WTC11 (cell line): ENCODE data around the gene ZNF738. TPM values are rescaled to one million over a fixed set of nuclear protein-coding genes. Genes with fewer than 3 reads are reported as not detected.

ENCODE experiments used
- ATAC-seq: fragments of 200-7000 bp; cut with Tn5 transposase; 2 replicates; pipeline ENCODE4 v1.10.0; 2021; ENCODE audit warnings: mild to moderate bottlenecking, moderate library complexity
- CTCF ChIA-PET: fragments of 300-600 bp; sonication (Branson Sonifier 250); formaldehyde crosslinking; loops from one replicate; lab custom pipeline; 2021; ENCODE audit warnings: antibody characterized with exemption; lab: Charles Lee
- POLR2A ChIA-PET: fragments of 350-600 bp; sonication (Branson Sonifier 250); formaldehyde crosslinking; loops from one replicate; lab custom pipeline; 2021; ENCODE audit warnings: antibody characterized with exemption; lab: Charles Lee
- DNase-seq: peaks from one replicate; pipeline ENCODE4 v3.0.0; 2021; ENCODE audit warnings: low spot score
- H3K27ac Mint-ChIP-seq: 2 replicates; pipeline ENCODE4 v1.8.0; 2021; ENCODE audit warnings: mixed read lengths
- H3K27me3 Mint-ChIP-seq: 2 replicates; pipeline ENCODE4 v1.8.0; 2021; ENCODE audit warnings: low read depth, mild to moderate bottlenecking, moderate library complexity, mixed read lengths
- H3K36me3 Mint-ChIP-seq: 2 replicates; pipeline ENCODE4 v1.8.0; 2021; ENCODE audit warnings: mixed read lengths
- H3K4me1 Mint-ChIP-seq: 2 replicates; pipeline ENCODE4 v1.8.0; 2022; ENCODE audit warnings: mixed read lengths
- H3K4me3 Mint-ChIP-seq: 2 replicates; pipeline ENCODE4 v1.8.0; 2021; ENCODE audit warnings: mild to moderate bottlenecking, moderate library complexity, mixed read lengths
- H3K9me3 Mint-ChIP-seq: 2 replicates; pipeline ENCODE4 v1.8.0; 2021; ENCODE audit warnings: mixed read lengths
- CREB1 ChIP-seq: sonication (generic); formaldehyde crosslinking; IDR thresholded peaks from 2 replicates; pipeline ENCODE4 v1.8.0; 2023; ENCODE audit warnings: mild to moderate bottlenecking, missing genetic modification reagents
- CREM ChIP-seq: sonication (generic); formaldehyde crosslinking; IDR thresholded peaks from 2 replicates; pipeline ENCODE4 v1.8.1; 2022; ENCODE audit warnings: mild to moderate bottlenecking, missing genetic modification reagents, moderate library complexity
- EMX1 ChIP-seq: fragments of 250-450 bp; sonication (Bioruptor Pico); IDR thresholded peaks from 2 replicates; pipeline ENCODE4 v1.8.0; 2021; ENCODE audit warnings: mild to moderate bottlenecking
- ETV6 ChIP-seq: sonication (generic); formaldehyde crosslinking; IDR thresholded peaks from 2 replicates; pipeline ENCODE4 v1.8.1; 2022; ENCODE audit warnings: mild to moderate bottlenecking, missing genetic modification reagents
- FOXK1 ChIP-seq: sonication (generic); formaldehyde crosslinking; IDR thresholded peaks from 2 replicates; pipeline ENCODE4 v1.8.0; 2022; ENCODE audit warnings: mild to moderate bottlenecking, moderate library complexity, missing genetic modification reagents
- GRHL2 ChIP-seq: fragments of 250-450 bp; sonication (Bioruptor Pico); IDR thresholded peaks from 2 replicates; pipeline ENCODE4 v1.8.0; 2022; ENCODE audit warnings: mild to moderate bottlenecking, moderate library complexity; ENCODE audit not compliant: insufficient replicate concordance, severe bottlenecking
- GTF2I ChIP-seq: fragments of 250-450 bp; sonication (Bioruptor Pico); conservative IDR thresholded peaks from 2 replicates; pipeline ENCODE4 v1.4.0; 2021; ENCODE audit warnings: mild to moderate bottlenecking
- JAZF1 ChIP-seq: fragments of 250-450 bp; sonication (Bioruptor Pico); IDR thresholded peaks from 2 replicates; pipeline ENCODE4 v1.9.0; 2021; ENCODE audit warnings: moderate library complexity, mild to moderate bottlenecking, inconsistent platforms
- JUN ChIP-seq: sonication (generic); formaldehyde crosslinking; IDR thresholded peaks from 2 replicates; pipeline ENCODE4 v1.8.0; 2023; ENCODE audit warnings: mild to moderate bottlenecking, missing genetic modification reagents
- NFE2L1 ChIP-seq: sonication (generic); formaldehyde crosslinking; IDR thresholded peaks from 2 replicates; pipeline ENCODE4 v1.8.1; 2023; ENCODE audit warnings: missing genetic modification reagents
- NFYB ChIP-seq: sonication (generic); formaldehyde crosslinking; conservative IDR thresholded peaks from 2 replicates; pipeline ENCODE4 v1.8.0; 2022; ENCODE audit warnings: low read depth, missing genetic modification reagents
- NR1H2 ChIP-seq: sonication (generic); formaldehyde crosslinking; IDR thresholded peaks from 2 replicates; pipeline ENCODE4 v1.9.0; 2021; ENCODE audit warnings: mild to moderate bottlenecking, moderate library complexity, missing genetic modification reagents
- NR3C1 ChIP-seq: sonication (generic); formaldehyde crosslinking; conservative IDR thresholded peaks from 2 replicates; pipeline ENCODE4 v1.8.1; 2023; ENCODE audit warnings: low read depth, mild to moderate bottlenecking, missing genetic modification reagents
- PRRX2 ChIP-seq: fragments of 250-450 bp; sonication (Bioruptor Pico); IDR thresholded peaks from 2 replicates; pipeline ENCODE4 v1.8.0; 2021; ENCODE audit warnings: mild to moderate bottlenecking
- RELA ChIP-seq: sonication (generic); formaldehyde crosslinking; IDR thresholded peaks from 2 replicates; pipeline ENCODE4 v1.8.1; 2022; ENCODE audit warnings: missing genetic modification reagents, mild to moderate bottlenecking, borderline replicate concordance
- RORB ChIP-seq: fragments of 250-450 bp; sonication (Bioruptor Pico); IDR thresholded peaks from 2 replicates; pipeline ENCODE4 v1.9.0; 2021; ENCODE audit warnings: mild to moderate bottlenecking
- SMAD3 ChIP-seq: sonication (generic); formaldehyde crosslinking; IDR thresholded peaks from 2 replicates; pipeline ENCODE4 v1.8.0; 2022; ENCODE audit warnings: missing genetic modification reagents, mild to moderate bottlenecking, borderline replicate concordance
- TCF7 ChIP-seq: sonication (generic); formaldehyde crosslinking; IDR thresholded peaks from 2 replicates; pipeline ENCODE4 v1.8.0; 2022; ENCODE audit warnings: mild to moderate bottlenecking, low read depth, missing genetic modification reagents, moderate library complexity
- TEAD4 ChIP-seq: sonication (generic); formaldehyde crosslinking; IDR thresholded peaks from 2 replicates; pipeline ENCODE4 v1.8.0; 2022; ENCODE audit warnings: mild to moderate bottlenecking, missing genetic modification reagents
- USF1 ChIP-seq: sonication (generic); formaldehyde crosslinking; IDR thresholded peaks from 2 replicates; pipeline ENCODE4 v1.8.0; 2022; ENCODE audit warnings: mild to moderate bottlenecking, missing genetic modification reagents
- ZBTB21 ChIP-seq: sonication (generic); formaldehyde crosslinking; IDR thresholded peaks from 2 replicates; pipeline ENCODE4 v1.8.1; 2023; ENCODE audit warnings: mild to moderate bottlenecking, missing genetic modification reagents, borderline replicate concordance
- ZNF317 ChIP-seq: sonication (generic); formaldehyde crosslinking; IDR thresholded peaks from 2 replicates; pipeline ENCODE4 v1.8.1; 2023; ENCODE audit warnings: low read depth, mild to moderate bottlenecking, moderate library complexity, missing genetic modification reagents, borderline replicate concordance
- ZNF512 ChIP-seq: sonication (generic); formaldehyde crosslinking; IDR thresholded peaks from 2 replicates; pipeline ENCODE4 v1.8.1; 2022; ENCODE audit warnings: missing genetic modification reagents, borderline replicate concordance
- total RNA-seq: library from RNA; stranded (reverse); gene quantifications from 3 replicates; pipeline ENCODE4 v1.2.3, GENCODE V29; 2021
- TF ChIP-seq, protein P1 (sequence below): sonication (generic); formaldehyde crosslinking; IDR thresholded peaks from 2 replicates; pipeline ENCODE4 v1.8.1; 2023; ENCODE audit warnings: mild to moderate bottlenecking, missing genetic modification reagents, moderate library complexity
- TF ChIP-seq, protein P2 (sequence below): sonication (generic); formaldehyde crosslinking; IDR thresholded peaks from 2 replicates; pipeline ENCODE4 v1.8.0; 2022; ENCODE audit warnings: mild to moderate bottlenecking, missing genetic modification reagents
- TF ChIP-seq, protein P3 (sequence below): fragments of 250-450 bp; sonication (Bioruptor Pico); IDR thresholded peaks from 2 replicates; pipeline ENCODE4 v2.1.2; 2022; ENCODE audit warnings: mild to moderate bottlenecking, moderate library complexity
- TF ChIP-seq, protein P4 (sequence below): fragments of 250-450 bp; sonication (Bioruptor Pico); conservative IDR thresholded peaks from 2 replicates; pipeline ENCODE4 v1.9.0; 2021; ENCODE audit warnings: mild to moderate bottlenecking

Gene ZNF738
- total RNA-seq, 1 experiment from 2014 or later = 49.7 TPM

DNA sequence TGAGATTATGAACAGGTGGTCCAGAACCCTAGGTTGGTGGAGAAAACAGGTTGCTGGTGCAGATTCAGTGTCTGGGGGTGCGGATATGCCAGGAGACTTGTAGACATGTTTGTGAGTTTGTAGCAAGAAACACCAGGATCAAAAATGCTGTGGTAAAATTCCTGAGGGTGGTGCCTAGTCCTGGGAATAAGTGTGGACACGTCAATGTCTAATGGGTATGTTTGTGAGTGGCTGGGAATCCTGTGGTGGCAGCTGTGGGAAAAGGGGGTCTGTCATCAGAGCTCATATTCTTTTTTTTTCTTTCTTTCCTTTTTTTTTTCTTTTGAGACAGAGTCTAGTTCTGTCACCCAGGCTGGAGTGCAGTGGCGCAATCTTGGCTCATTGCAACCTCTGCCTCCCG, 36.8 kb upstream of the ZNF738 start:
- DNase-seq (no peak), ATAC-seq (no peak)
- POLR2A ChIA-PET = no interaction called here
- no peak for TF ChIP-seq EMX1 (CRISPR knock-in tag)
- TF ChIP-seq NFYB = no peak
- no peak for TF ChIP-seq RORB (CRISPR knock-in tag)
- no peak for TF ChIP-seq ZNF317
- TF ChIP-seq, protein P1, sequence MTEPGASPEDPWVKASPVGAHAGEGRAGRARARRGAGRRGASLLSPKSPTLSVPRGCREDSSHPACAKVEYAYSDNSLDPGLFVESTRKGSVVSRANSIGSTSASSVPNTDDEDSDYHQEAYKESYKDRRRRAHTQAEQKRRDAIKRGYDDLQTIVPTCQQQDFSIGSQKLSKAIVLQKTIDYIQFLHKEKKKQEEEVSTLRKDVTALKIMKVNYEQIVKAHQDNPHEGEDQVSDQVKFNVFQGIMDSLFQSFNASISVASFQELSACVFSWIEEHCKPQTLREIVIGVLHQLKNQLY (CRISPR knock-in tag) = no peak
- TF ChIP-seq CREM (CRISPR knock-in tag) = no peak
- TF ChIP-seq JUN = no peak
- TF ChIP-seq PRRX2 (CRISPR knock-in tag) = no peak
- no peak for TF ChIP-seq TCF7
- TF ChIP-seq SMAD3 (CRISPR knock-in tag) = no peak
- no peak for TF ChIP-seq TEAD4 (CRISPR knock-in tag)
- no peak for TF ChIP-seq ETV6
- TF ChIP-seq, protein P2, sequence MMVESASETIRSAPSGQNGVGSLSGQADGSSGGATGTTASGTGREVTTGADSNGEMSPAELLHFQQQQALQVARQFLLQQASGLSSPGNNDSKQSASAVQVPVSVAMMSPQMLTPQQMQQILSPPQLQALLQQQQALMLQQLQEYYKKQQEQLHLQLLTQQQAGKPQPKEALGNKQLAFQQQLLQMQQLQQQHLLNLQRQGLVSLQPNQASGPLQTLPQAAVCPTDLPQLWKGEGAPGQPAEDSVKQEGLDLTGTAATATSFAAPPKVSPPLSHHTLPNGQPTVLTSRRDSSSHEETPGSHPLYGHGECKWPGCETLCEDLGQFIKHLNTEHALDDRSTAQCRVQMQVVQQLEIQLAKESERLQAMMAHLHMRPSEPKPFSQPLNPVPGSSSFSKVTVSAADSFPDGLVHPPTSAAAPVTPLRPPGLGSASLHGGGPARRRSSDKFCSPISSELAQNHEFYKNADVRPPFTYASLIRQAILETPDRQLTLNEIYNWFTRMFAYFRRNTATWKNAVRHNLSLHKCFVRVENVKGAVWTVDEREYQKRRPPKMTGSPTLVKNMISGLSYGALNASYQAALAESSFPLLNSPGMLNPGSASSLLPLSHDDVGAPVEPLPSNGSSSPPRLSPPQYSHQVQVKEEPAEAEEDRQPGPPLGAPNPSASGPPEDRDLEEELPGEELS (CRISPR knock-in tag) = no peak
- TF ChIP-seq NR1H2 (CRISPR knock-in tag) = no peak
- TF ChIP-seq ZNF512 (CRISPR knock-in tag) = no peak
- TF ChIP-seq CREB1 (CRISPR knock-in tag) = no peak
- TF ChIP-seq, protein P3, sequence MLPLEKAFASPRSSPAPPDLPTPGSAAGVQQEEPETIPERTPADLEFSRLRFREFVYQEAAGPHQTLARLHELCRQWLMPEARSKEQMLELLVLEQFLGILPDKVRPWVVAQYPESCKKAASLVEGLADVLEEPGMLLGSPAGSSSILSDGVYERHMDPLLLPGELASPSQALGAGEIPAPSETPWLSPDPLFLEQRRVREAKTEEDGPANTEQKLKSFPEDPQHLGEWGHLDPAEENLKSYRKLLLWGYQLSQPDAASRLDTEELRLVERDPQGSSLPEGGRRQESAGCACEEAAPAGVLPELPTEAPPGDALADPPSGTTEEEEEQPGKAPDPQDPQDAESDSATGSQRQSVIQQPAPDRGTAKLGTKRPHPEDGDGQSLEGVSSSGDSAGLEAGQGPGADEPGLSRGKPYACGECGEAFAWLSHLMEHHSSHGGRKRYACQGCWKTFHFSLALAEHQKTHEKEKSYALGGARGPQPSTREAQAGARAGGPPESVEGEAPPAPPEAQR = no peak
- no peak for TF ChIP-seq NR3C1 (CRISPR knock-in tag)
- peaks cover 13% of the 10 kb centered on the region for H3K9me3 Mint-ChIP-seq
- H3K4me1 Mint-ChIP-seq = peaks cover 55% of the 10 kb centered on the region
- H3K27ac Mint-ChIP-seq = peak overlapping the region; percentile 66
- H3K36me3 Mint-ChIP-seq = peaks cover 23% of the 10 kb centered on the region
- no peaks in the 10 kb centered on the region for H3K27me3 Mint-ChIP-seq
- CTCF ChIA-PET = no interaction called here
- no peak overlapping the region for H3K4me3 Mint-ChIP-seq

DNA sequence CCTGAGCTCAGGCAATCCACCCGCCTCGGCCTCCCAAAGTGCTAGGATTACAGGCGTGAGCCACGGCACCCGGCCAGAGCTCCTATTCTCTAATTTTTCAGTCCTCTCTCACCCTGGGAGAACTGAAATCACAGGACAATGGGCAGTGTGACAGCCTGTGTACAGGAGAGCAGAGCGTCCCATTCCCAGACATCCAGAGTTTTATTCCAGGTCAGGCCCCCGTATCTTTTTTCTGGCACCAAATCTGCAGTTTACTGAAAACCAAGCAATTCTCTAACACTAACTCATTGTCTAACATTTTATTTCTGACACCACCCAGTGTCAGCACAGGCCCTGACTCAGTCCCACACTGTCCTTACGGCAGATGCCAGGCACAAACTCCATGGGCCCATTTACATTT, 36.3 kb upstream of the ZNF738 start:
- no peaks in the 10 kb centered on the region for H3K27me3 Mint-ChIP-seq
- H3K9me3 Mint-ChIP-seq = peaks cover 13% of the 10 kb centered on the region
- ChIA-PET CTCF (interaction anchor here (1.3 kb wide), 1 partner anchor 66 kb away, joined by 3 read pairs; no protein-coding TSS in a partner anchor), POLR2A (interaction anchor here (0.6 kb wide), 1 partner anchor 130 kb away, joined by 3 read pairs; no protein-coding TSS in a partner anchor)
- ATAC-seq = no peak
- no peak overlapping the region for H3K4me3 Mint-ChIP-seq
- H3K36me3 Mint-ChIP-seq = peaks cover 26% of the 10 kb centered on the region
- peak overlapping the region; percentile 66; the same call in 1 of the 2 replicates for H3K27ac Mint-ChIP-seq
- no peak for DNase-seq
- peaks cover 56% of the 10 kb centered on the region for H3K4me1 Mint-ChIP-seq
- TF ChIP-seq, protein P4, sequence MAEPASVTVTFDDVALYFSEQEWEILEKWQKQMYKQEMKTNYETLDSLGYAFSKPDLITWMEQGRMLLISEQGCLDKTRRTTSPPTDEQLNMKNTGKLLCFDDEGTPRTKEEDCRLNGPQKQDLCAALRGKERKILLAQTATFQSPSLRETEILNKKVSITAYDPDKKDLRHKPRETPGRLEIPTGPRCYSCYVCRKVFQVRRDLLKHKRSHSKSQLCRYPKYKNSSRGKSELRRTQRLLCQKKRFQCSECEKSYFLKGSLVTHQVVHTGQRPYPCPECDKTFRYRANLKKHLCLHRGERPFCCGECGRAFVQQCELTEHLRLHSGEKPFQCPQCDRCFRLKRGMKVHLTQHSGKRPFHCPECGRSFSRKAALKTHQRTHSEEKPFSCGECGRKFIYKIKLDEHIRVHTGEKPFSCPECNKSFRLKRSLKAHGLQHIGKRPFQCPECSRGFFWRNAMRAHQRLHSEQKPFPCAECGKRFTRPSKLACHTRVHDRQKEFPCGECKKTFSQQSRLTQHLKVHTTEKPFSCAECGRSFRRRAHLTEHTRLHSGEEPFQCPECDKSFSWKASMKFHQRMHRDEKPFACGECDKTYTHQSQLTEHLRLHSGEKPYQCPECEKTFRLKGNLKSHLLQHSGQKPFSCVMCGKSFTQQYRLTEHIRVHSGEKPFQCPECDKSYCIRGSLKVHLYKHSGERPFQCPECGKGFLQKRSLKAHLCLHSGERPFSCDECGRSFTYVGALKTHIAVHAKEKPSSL (CRISPR knock-in tag) = no peak
- TF ChIP-seq ZNF512 (CRISPR knock-in tag) = no peak
- TF ChIP-seq ZBTB21 (CRISPR knock-in tag) = no peak
- TF ChIP-seq USF1 (CRISPR knock-in tag) = no peak
- TF ChIP-seq JAZF1 (CRISPR knock-in tag) = no peak
- TF ChIP-seq CREM (CRISPR knock-in tag) = no peak
- TF ChIP-seq FOXK1 (CRISPR knock-in tag) = no peak
- TF ChIP-seq NFE2L1 (CRISPR knock-in tag) = no peak
- no peak for TF ChIP-seq GRHL2
- TF ChIP-seq GTF2I (CRISPR knock-in tag) = no peak
- TF ChIP-seq RELA (CRISPR knock-in tag) = no peak
